Fibroblast of lung (primary cell): Measurements from ENCODE around the gene SYTL4. TPM values are rescaled to one million over a fixed set of nuclear protein-coding genes. Genes with fewer than 3 reads are reported as not detected.

Source experiments
- DNase-seq, 2 donors: peaks; one replicate each; pipeline versions ENCODE4 v3.0.0 to v3.0.0-alpha.2; 2010; ENCODE audit warnings: low read depth in 2 of 2
- H2AFZ ChIP-seq: 2 replicates; pipeline ENCODE4 v1.5.1; 2012; ENCODE audit warnings: low read length, control low read depth, inconsistent platforms
- H3K27ac ChIP-seq: 2 replicates; pipeline ENCODE4 v1.5.1; 2011; ENCODE audit warnings: low read length, control low read depth; ENCODE audit not compliant: insufficient read depth
- H3K27me3 ChIP-seq: 2 replicates; pipeline ENCODE4 v1.5.1; 2011; ENCODE audit warnings: mild to moderate bottlenecking, low read length; ENCODE audit not compliant: control insufficient read depth, insufficient read depth
- H3K36me3 ChIP-seq: 2 replicates; pipeline ENCODE4 v1.5.1; 2011; ENCODE audit warnings: low read length; ENCODE audit not compliant: control insufficient read depth, insufficient read depth
- H3K4me1 ChIP-seq: 2 replicates; pipeline ENCODE4 v1.5.1; 2011; ENCODE audit warnings: low read length; ENCODE audit not compliant: control insufficient read depth, insufficient read depth; ENCODE audit errors: extremely low read depth
- H3K4me2 ChIP-seq: 2 replicates; pipeline ENCODE4 v1.5.1; 2011; ENCODE audit warnings: low read length, control low read depth; ENCODE audit not compliant: insufficient read depth; ENCODE audit errors: extremely low read depth
- H3K4me3 ChIP-seq, 4 experiments: fragments of 200-600 bp in 1 of 4; sonication (generic) in 1 of 4; replicated peaks in 1 of 4; 2 replicates each; pipeline ENCODE4 v1.5.1; 2011 to 2016; ENCODE audit warnings: low read length in 4 of 4, low read depth in 3 of 4, mild to moderate bottlenecking in 3 of 4, control low read depth in 2 of 4, inconsistent platforms in 1 of 4, mixed read lengths in 1 of 4; ENCODE audit not compliant: insufficient read depth in 1 of 4; ENCODE audit errors: control extremely low read depth in 1 of 4
- H3K79me2 ChIP-seq: 2 replicates; pipeline ENCODE4 v1.5.1; 2012; ENCODE audit warnings: mild to moderate bottlenecking, low read length, inconsistent platforms; ENCODE audit not compliant: control insufficient read depth, insufficient read depth
- H3K9ac ChIP-seq: 2 replicates; pipeline ENCODE4 v1.5.1; 2011; ENCODE audit warnings: mild to moderate bottlenecking, low read length, control low read depth; ENCODE audit not compliant: insufficient read depth
- H3K9me3 ChIP-seq: 2 replicates; pipeline ENCODE4 v1.5.1; 2012; ENCODE audit warnings: low read depth, low read length; ENCODE audit not compliant: control insufficient read depth, insufficient read depth
- H4K20me1 ChIP-seq: 2 replicates; pipeline ENCODE4 v1.5.1; 2011; ENCODE audit warnings: low read length; ENCODE audit not compliant: control insufficient read depth, insufficient read depth; ENCODE audit errors: extremely low read depth
- EZH2 ChIP-seq: IDR thresholded peaks from 2 replicates; pipeline ENCODE4 v1.5.1; 2012; ENCODE audit warnings: low read length, control low read depth, mild to moderate bottlenecking; ENCODE audit errors: missing control alignments
- polyA plus RNA-seq, 2 donors: library from polyadenylated mRNA; depleted of rRNA in 1 of 2; stranded (reverse) in 1 of 2; unstranded in 1 of 2; fragments of >200 nt; gene quantifications; 2 replicates each; pipeline ENCODE4 v1.2.1, GENCODE V29; 2011 to 2012; ENCODE audit warnings: missing spikeins in 1 of 2
- total RNA-seq: library from RNA; depleted of rRNA; stranded (reverse); fragments of >200 nt; gene quantifications from 2 replicates; pipeline ENCODE4 v1.2.1, GENCODE V29; 2014
- TF ChIP-seq, protein P1 (sequence below), 2 donors: IDR thresholded peaks in 1 of 2; conservative IDR thresholded peaks in 1 of 2; 1 replicate in 1 of 2; 2 replicates in 1 of 2; pipeline ENCODE4 v1.5.1; 2011 to 2012; ENCODE audit warnings: low read length in 2 of 2, control low read depth in 1 of 2, inconsistent platforms in 1 of 2, low read depth in 1 of 2, mild to moderate bottlenecking in 1 of 2

SYTL4 gene
- total and polyA plus RNA-seq, 2 donors (not counting 1 experiment from before 2014, with no cell fraction given): 2.9 to 8.8 TPM

DNA sequence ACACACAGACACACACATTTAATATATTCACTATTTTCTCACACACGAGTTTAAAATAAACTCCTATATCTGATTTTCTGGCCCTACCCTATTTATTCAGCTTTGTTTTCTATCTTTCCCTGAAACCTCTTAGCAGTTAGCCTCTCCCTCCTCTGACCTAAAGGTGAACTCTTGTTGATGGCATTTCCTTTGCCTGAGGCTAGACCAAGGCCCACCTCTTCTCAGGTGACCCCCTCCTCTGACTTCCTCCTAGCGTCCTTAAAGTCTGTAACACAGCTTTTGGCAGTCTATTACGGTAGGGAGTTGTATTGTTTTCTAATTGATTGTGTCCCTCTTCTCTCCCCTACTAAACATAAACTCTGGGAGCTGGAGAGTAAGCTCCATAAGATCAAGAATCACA lies 89.6 kb downstream of the SYTL4 start:
- Histone ChIP-seq H3K4me1 (peaks cover 12% of the 10 kb centered on the region), H3K79me2 (peaks cover 12% of the 10 kb centered on the region), H3K4me3 (no peak overlapping the region), H3K27ac (no peak overlapping the region), H4K20me1 (no peaks in the 10 kb centered on the region), H3K27me3 (no peaks in the 10 kb centered on the region), H3K36me3 (no peaks in the 10 kb centered on the region), H2AFZ (no peak overlapping the region), H3K9ac (no peak overlapping the region), H3K9me3 (no peaks in the 10 kb centered on the region), H3K4me2 (no peak overlapping the region)
- TF ChIP-seq EZH2: no peak
- TF ChIP-seq, protein P1, sequence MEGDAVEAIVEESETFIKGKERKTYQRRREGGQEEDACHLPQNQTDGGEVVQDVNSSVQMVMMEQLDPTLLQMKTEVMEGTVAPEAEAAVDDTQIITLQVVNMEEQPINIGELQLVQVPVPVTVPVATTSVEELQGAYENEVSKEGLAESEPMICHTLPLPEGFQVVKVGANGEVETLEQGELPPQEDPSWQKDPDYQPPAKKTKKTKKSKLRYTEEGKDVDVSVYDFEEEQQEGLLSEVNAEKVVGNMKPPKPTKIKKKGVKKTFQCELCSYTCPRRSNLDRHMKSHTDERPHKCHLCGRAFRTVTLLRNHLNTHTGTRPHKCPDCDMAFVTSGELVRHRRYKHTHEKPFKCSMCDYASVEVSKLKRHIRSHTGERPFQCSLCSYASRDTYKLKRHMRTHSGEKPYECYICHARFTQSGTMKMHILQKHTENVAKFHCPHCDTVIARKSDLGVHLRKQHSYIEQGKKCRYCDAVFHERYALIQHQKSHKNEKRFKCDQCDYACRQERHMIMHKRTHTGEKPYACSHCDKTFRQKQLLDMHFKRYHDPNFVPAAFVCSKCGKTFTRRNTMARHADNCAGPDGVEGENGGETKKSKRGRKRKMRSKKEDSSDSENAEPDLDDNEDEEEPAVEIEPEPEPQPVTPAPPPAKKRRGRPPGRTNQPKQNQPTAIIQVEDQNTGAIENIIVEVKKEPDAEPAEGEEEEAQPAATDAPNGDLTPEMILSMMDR (conservative IDR thresholded peaks at IDR 0.05 in 1 of 2, IDR thresholded peaks at IDR 0.05 in 1 of 2; ENCODE audit: low read depth in 1 of 2, low read length in 2 of 2): no peak
- DNase-seq: no peak

DNA sequence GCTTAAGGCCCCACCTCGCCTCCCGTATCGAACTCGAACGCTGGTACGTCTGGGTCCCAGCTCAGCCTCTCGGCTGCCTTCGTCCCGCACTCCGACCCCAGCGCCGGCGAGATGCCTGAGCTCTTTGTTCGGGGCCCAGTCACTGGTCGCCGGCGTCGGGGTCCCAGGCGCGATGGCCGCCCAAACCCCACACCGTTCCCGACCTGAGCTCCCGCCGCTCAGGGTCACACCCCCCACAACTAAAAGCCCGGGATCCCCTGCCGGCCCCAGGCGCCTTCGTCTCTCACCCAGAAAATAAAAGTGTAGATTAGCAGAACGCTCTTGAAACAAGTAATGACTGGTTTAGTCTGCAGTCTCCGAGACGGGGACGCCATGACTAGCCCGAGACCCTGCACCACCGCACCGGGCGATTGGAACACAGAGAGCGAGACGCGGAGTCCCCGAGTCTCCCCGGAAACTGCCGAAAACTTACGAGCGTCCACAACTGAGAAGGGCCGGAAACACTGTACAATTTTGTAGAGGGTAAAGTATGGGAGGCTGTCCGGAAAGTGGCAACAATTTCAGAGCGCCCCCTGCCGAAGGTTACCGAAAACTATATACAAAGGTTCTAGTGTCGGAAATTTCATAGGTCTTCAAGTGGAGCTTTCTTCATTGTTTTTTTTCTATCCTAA lies 95.5 kb downstream of the SYTL4 start, which contains the start of gene TSPAN6:
Gene TSPAN6 (minus strand): TSS at position 486 of the 671 bp plus-strand sequence. CDS start 112 bp downstream, at position 374.
- TF ChIP-seq EZH2: no peak
- TF ChIP-seq, protein P1 (conservative IDR thresholded peaks at IDR 0.05 in 1 of 2, IDR thresholded peaks at IDR 0.05 in 1 of 2; ENCODE audit: low read depth in 1 of 2, low read length in 2 of 2): peak; percentile 50 to 53

DNA sequence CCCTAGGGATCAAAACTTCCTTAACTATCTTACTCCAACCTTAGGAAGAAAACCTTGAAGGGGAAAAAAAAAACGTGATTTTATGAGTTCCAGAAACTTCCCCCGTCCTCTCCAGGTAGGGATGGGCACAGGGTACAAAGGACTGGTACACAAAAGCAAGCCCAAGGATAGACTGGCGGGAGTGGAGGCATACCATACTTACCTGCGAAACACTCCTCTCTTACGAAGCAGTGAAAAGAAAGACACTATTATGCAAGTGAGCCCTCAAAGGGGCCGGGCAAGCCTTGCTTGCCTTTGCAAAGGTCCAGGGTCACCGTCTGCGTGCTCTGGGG lies 96.0 kb downstream of the SYTL4 start:
- H3K27ac ChIP-seq: peak overlapping the region; percentile 67
- H3K9ac ChIP-seq: no peak overlapping the region

More for the DNA sequence above, 95.5 kb downstream of the SYTL4 start, which contains the start of gene TSPAN6:
- no peaks in the 10 kb centered on the region for H3K79me2 ChIP-seq
- peak; percentile 80 to 89 for DNase-seq
- H3K9me3 ChIP-seq: no peaks in the 10 kb centered on the region
- no peaks in the 10 kb centered on the region for H3K4me1 ChIP-seq
- no peaks in the 10 kb centered on the region for H4K20me1 ChIP-seq
- peak within 1 kb of the TSS; percentile 74 for H3K9ac ChIP-seq
- H3K4me3 ChIP-seq: peak within 1 kb of the TSS; percentile 55 to 79 (median 64)
- no peaks in the 10 kb centered on the region for H3K36me3 ChIP-seq
- H3K4me2 ChIP-seq: peak within 1 kb of the TSS; percentile 78
- H2AFZ ChIP-seq: peak within 1 kb of the TSS; percentile 13
- no peaks in the 10 kb centered on the region for H3K27me3 ChIP-seq
- H3K27ac ChIP-seq: peak within 1 kb of the TSS; percentile 67

More for the DNA sequence above, 96.0 kb downstream of the SYTL4 start:
- TF ChIP-seq EZH2: no peak
- TF ChIP-seq, protein P1 (conservative IDR thresholded peaks at IDR 0.05 in 1 of 2, IDR thresholded peaks at IDR 0.05 in 1 of 2; ENCODE audit: low read depth in 1 of 2, low read length in 2 of 2): no peak
- Histone ChIP-seq H3K79me2 (no peaks in the 10 kb centered on the region), H3K4me3 (peak overlapping the region; percentile 55 to 79 (median 64)), H3K4me1 (no peaks in the 10 kb centered on the region), H4K20me1 (no peaks in the 10 kb centered on the region), H3K9me3 (no peaks in the 10 kb centered on the region), H3K36me3 (no peaks in the 10 kb centered on the region), H3K4me2 (peak overlapping the region; percentile 78), H3K27me3 (no peaks in the 10 kb centered on the region), H2AFZ (peak overlapping the region; percentile 1)
- DNase-seq: no peak
